ENCODE measurements around the gene NUBPL.

The NUBPL gene

DNA sequence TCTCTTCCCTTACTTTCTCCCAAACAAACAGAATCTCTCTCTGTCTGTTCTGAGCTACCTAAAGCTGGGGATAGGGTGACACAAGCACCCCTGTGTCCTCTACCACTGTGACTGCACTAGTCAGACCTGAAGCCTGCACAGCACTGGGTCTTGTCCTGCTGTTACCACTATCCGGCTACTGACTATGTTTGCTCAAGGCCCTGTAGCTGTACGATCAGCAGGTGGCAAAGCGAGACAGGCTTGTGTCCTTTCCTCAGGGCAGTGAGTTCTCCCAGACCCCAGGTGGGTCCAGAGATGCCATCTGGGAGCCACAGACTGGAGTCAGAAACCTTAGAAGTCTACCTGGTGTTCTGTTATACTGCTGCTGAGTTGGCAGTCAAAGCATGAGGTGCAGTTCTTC lies 116.4 kb downstream of the NUBPL start:
- TF ChIP-seq RAD21 (IDR thresholded peaks at IDR 0.05; ENCODE audit: low read depth) = no peak
- TF ChIP-seq, protein P1, sequence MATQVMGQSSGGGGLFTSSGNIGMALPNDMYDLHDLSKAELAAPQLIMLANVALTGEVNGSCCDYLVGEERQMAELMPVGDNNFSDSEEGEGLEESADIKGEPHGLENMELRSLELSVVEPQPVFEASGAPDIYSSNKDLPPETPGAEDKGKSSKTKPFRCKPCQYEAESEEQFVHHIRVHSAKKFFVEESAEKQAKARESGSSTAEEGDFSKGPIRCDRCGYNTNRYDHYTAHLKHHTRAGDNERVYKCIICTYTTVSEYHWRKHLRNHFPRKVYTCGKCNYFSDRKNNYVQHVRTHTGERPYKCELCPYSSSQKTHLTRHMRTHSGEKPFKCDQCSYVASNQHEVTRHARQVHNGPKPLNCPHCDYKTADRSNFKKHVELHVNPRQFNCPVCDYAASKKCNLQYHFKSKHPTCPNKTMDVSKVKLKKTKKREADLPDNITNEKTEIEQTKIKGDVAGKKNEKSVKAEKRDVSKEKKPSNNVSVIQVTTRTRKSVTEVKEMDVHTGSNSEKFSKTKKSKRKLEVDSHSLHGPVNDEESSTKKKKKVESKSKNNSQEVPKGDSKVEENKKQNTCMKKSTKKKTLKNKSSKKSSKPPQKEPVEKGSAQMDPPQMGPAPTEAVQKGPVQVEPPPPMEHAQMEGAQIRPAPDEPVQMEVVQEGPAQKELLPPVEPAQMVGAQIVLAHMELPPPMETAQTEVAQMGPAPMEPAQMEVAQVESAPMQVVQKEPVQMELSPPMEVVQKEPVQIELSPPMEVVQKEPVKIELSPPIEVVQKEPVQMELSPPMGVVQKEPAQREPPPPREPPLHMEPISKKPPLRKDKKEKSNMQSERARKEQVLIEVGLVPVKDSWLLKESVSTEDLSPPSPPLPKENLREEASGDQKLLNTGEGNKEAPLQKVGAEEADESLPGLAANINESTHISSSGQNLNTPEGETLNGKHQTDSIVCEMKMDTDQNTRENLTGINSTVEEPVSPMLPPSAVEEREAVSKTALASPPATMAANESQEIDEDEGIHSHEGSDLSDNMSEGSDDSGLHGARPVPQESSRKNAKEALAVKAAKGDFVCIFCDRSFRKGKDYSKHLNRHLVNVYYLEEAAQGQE (IDR thresholded peaks at IDR 0.05; ENCODE audit: low read depth) = no peak
- no peak for TF ChIP-seq EP300 (IDR thresholded peaks at IDR 0.05; ENCODE audit: borderline replicate concordance)
- no peak for TF ChIP-seq ZBTB7A (IDR thresholded peaks at IDR 0.05; ENCODE audit: low read depth)
- TF ChIP-seq TAF1 (IDR thresholded peaks at IDR 0.05; ENCODE audit: low read depth) = no peak
- TF ChIP-seq EGR1 (IDR thresholded peaks at IDR 0.05) = no peak
- no peak for TF ChIP-seq TCF12 (IDR thresholded peaks at IDR 0.05; ENCODE audit: low read depth)
- no peak for TF ChIP-seq CREB1 (IDR thresholded peaks at IDR 0.05; ENCODE audit: low read depth)
- TF ChIP-seq, protein P2, sequence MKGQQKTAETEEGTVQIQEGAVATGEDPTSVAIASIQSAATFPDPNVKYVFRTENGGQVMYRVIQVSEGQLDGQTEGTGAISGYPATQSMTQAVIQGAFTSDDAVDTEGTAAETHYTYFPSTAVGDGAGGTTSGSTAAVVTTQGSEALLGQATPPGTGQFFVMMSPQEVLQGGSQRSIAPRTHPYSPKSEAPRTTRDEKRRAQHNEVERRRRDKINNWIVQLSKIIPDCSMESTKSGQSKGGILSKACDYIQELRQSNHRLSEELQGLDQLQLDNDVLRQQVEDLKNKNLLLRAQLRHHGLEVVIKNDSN (IDR thresholded peaks at IDR 0.05) = no peak
- no peak for TF ChIP-seq NFIC (IDR thresholded peaks at IDR 0.05)

DNA sequence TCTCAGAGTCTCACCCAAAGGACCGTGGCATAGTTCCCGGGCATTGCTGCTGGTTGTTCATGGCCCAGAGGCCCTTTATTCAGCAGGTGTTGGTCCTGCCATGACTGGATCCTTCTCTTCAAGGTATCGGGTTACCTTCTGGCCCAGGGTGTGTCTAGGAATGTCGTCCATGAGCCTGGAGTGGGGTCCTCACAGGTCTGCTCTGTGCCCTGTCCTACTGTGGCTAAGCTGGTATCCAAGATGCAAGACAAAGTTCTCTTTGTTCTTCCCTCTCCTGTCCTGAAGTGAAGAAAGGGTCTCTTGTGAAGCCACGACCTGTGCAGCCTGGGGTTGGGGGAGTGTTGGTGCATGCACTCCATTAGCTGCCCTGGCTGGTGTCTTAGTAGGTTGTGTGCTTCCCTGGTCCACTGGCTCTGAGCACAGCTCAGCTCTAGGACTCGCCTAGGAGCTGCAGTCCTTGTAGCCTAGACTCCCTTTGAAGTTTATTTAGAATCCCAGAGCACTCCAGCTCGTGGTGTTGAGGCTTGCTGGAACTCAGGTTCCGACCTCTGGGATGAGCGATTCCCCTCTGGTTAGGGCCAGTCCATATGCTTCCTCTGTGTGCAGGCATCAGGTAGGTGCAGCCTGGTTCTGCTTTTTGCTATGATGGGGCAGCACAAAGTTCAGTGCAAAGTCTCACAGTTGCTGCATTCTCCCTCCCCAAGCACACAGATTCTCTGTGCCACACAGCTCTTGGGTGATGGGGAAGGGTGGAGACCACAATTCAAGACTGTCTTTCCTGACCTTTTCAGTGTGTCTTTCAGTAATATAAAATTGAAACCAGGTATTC lies 117.4 kb downstream of the NUBPL start:
- TF ChIP-seq CEBPB (IDR thresholded peaks at IDR 0.05) = no peak
- no peak for TF ChIP-seq TCF12 (IDR thresholded peaks at IDR 0.05; ENCODE audit: low read depth)
- TF ChIP-seq EP300 (IDR thresholded peaks at IDR 0.05; ENCODE audit: borderline replicate concordance) = no peak
- no peak for TF ChIP-seq EGR1 (IDR thresholded peaks at IDR 0.05)
- TF ChIP-seq RAD21 (IDR thresholded peaks at IDR 0.05; ENCODE audit: low read depth) = no peak
- no peak for TF ChIP-seq YY1 (IDR thresholded peaks at IDR 0.05; ENCODE audit: low read depth)
- TF ChIP-seq TAF1 (IDR thresholded peaks at IDR 0.05; ENCODE audit: low read depth) = no peak
- TF ChIP-seq NFIC (IDR thresholded peaks at IDR 0.05) = no peak
- no peak for TF ChIP-seq TEAD4 (IDR thresholded peaks at IDR 0.05)
- TF ChIP-seq, protein P2 (IDR thresholded peaks at IDR 0.05) = no peak

DNA sequence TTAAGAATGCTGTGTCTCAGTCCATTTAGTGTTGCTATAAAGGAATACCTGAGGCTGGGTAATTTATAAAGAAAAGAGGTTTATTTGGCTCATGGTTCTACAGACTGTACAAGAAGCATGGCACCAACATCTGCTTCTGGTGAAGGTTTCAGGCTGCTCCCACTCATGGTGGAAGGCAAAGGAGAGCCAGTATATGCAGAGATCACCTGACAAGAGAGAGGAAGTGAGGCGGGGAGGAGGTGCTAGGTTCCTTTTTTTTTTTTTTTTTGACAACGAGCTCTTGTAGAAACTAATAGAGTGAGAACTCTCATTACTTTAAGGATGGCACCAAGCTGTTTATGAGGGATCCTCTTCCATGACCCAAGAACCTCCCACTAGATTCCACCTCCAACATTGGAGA lies 121.6 kb downstream of the NUBPL start:
- TF ChIP-seq CREB1 (IDR thresholded peaks at IDR 0.05; ENCODE audit: low read depth) = no peak
- no peak for TF ChIP-seq FOXM1 (IDR thresholded peaks at IDR 0.05; ENCODE audit: borderline replicate concordance, low read depth)
- TF ChIP-seq RAD21 (IDR thresholded peaks at IDR 0.05; ENCODE audit: low read depth) = no peak
- no peak for TF ChIP-seq CEBPB (IDR thresholded peaks at IDR 0.05)

DNA sequence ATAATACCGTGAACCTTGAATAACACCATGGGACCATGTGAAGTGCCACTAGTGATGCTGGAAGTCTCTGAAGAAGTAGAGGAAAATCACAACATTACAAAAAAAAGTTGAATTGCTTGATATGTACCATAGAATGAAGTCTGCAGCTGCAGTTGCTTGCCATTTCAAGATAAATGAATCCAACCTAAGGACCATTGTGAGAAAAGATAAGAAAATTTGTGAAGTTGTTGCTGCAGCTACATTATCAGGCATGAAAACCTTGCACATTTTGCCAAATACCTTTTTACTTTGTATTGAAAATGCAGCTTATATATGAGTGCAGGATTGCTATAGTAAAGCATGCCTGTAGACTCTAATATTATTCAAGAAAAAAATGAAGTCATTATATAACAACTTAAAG lies 126.5 kb downstream of the NUBPL start:
- no peak for TF ChIP-seq TCF12 (IDR thresholded peaks at IDR 0.05; ENCODE audit: low read depth)

DNA sequence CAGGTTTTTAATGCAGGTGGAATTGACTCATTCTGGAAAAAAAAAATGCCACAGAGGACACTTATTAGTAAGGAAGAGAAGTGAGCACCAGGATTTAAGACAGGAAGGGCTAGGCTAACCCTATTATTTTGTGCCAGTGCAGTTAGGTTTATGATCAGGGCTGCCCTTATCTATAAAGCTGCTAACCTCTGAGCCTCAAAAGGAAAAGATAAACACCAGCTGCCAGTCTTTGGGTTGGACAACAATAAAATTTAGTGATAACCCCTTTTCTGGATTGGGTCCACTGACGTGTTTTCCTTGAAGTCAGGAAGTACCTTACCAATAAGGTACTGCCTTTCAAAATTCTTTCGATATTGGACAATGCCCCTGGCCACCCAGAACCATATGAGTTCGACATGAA lies 128.9 kb downstream of the NUBPL start:
- TF ChIP-seq YY1 (IDR thresholded peaks at IDR 0.05; ENCODE audit: low read depth) (no peak), EP300 (IDR thresholded peaks at IDR 0.05; ENCODE audit: borderline replicate concordance) (no peak), ZBTB7A (IDR thresholded peaks at IDR 0.05; ENCODE audit: low read depth) (no peak), CREB1 (IDR thresholded peaks at IDR 0.05; ENCODE audit: low read depth) (no peak), RAD21 (IDR thresholded peaks at IDR 0.05; ENCODE audit: low read depth) (no peak)
- TF ChIP-seq, protein P1 (IDR thresholded peaks at IDR 0.05; ENCODE audit: low read depth) = no peak

DNA sequence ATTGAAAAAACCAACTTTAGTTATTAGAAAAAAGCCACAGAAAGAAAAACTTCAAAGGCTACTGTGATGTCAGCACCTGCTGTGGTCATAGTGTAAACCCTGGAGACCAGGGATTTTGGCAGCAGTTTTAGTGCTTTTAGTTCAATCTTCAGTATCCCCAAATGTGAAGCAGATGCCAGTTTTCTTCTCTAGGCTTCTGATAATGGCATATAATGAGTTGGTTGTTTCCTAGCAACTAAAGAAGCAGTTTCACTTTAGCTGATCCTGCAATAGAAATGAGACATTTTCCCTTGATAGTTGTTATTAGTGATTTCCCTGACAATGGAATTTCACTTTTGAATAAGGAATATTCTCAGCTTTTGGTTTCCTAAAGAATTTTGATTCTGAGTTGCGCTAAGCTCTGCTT lies 131.2 kb downstream of the NUBPL start:
- TF ChIP-seq ZBTB7A (IDR thresholded peaks at IDR 0.05; ENCODE audit: low read depth) = no peak
- TF ChIP-seq NFIC (IDR thresholded peaks at IDR 0.05) = no peak
- TF ChIP-seq TAF1 (IDR thresholded peaks at IDR 0.05; ENCODE audit: low read depth) = no peak

DNA sequence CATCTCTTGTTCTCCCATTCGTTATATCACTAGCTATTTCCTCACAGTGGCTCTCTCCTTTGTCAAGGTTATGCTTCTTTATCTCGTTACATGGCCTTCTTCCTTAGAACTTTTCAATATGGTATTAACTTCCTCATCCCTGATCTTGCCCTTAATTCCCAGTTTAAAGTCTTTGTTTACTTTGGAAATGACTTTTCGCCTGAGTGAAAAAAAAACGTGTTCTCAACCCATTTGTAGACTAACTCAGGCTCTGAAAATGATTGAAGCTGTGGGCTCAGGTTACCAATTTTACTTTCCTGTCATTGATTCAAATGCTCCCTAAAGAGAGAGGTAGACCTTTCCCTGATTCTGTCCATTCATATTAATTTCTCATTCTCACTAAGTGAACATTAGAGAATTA lies 135.2 kb downstream of the NUBPL start:
- TF ChIP-seq EGR1 (IDR thresholded peaks at IDR 0.05) (no peak), TEAD4 (IDR thresholded peaks at IDR 0.05) (no peak), CREB1 (IDR thresholded peaks at IDR 0.05; ENCODE audit: low read depth) (no peak), CEBPB (IDR thresholded peaks at IDR 0.05) (no peak), YY1 (IDR thresholded peaks at IDR 0.05; ENCODE audit: low read depth) (no peak), NFIC (IDR thresholded peaks at IDR 0.05) (no peak), TAF1 (IDR thresholded peaks at IDR 0.05; ENCODE audit: low read depth) (no peak), TCF12 (IDR thresholded peaks at IDR 0.05; ENCODE audit: low read depth) (no peak)
- TF ChIP-seq, protein P1 (IDR thresholded peaks at IDR 0.05; ENCODE audit: low read depth) = no peak
- TF ChIP-seq, protein P3, sequence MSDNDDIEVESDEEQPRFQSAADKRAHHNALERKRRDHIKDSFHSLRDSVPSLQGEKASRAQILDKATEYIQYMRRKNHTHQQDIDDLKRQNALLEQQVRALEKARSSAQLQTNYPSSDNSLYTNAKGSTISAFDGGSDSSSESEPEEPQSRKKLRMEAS (IDR thresholded peaks at IDR 0.05) = no peak
